HG03159 (cell line): ENCODE measurements around the gene ZNF28.
"Not testable (repeated sequence)": the region's sequence is repeated elsewhere in the genome, so short reads cannot be mapped to it uniquely, and the experiment has no call there.

Experiments
- ATAC-seq: cut with Tn5 transposase; IDR thresholded peaks from one replicate; pipeline ENCODE4 v1.9.1; 2021; ENCODE audit warnings: mild to moderate bottlenecking, moderate library complexity; ENCODE audit not compliant: unreplicated experiment

The ZNF28 gene

GRCh38 chr19:52782864-52783263 is 38.6 kb downstream of the ZNF28 start:
- not testable (repeated sequence) for ATAC-seq

GRCh38 chr19:52778811-52779210 is 42.6 kb downstream of the ZNF28 start:
- no peak for ATAC-seq

- ATAC-seq: not testable (repeated sequence)
Observed at GRCh38 chr19:52756447-52756846, 65.0 kb downstream of the ZNF28 start.

GRCh38 chr19:52749780-52750179 is 71.7 kb downstream of the ZNF28 start:
- ATAC-seq: no peak

GRCh38 chr19:52748336-52748950 is 73.0 kb downstream of the ZNF28 start:
- ATAC-seq: no peak
